Superior temporal gyrus (tissue), 1 donor: ENCODE results near the gene EML4.
"Not testable (repeated sequence)": the region's sequence is repeated elsewhere in the genome, so short reads cannot be mapped to it uniquely, and the experiment has no call there.

ENCODE experiments used
- DNase-seq: peaks from one replicate; pipeline ENCODE4 v3.0.0-alpha.2; 2016; ENCODE audit errors: extremely low spot score

Gene EML4

DNA sequence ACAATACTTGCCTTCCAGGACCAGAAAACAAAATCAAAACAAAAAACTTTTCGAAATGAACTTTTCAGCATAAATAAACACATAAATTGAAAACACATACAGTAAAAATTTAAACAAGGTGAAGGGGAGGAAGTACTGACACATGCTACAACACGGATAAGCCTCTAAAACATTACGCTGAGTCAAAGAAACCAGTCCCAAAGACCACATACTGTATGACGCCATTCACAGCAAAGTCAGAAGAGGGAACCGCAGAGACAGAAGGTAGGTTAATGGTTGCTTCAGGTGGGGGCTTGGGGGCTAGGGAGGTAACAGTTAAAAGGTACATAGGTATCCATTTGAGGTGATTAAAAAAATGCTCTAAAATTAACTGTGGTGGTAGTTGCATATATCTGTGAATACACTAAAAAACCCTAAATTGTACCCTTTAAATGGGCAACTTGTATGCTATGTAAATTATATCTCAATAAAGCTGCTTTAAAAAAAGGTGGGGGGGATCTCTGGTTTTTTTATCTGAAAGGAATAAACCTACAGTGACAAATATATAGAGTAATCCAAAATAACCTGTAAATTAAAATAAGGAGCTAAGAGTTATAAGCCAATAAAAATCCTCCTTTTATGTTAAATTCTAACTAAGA is 184.8 kb downstream of the EML4 start:
- DNase-seq = no peak

DNA sequence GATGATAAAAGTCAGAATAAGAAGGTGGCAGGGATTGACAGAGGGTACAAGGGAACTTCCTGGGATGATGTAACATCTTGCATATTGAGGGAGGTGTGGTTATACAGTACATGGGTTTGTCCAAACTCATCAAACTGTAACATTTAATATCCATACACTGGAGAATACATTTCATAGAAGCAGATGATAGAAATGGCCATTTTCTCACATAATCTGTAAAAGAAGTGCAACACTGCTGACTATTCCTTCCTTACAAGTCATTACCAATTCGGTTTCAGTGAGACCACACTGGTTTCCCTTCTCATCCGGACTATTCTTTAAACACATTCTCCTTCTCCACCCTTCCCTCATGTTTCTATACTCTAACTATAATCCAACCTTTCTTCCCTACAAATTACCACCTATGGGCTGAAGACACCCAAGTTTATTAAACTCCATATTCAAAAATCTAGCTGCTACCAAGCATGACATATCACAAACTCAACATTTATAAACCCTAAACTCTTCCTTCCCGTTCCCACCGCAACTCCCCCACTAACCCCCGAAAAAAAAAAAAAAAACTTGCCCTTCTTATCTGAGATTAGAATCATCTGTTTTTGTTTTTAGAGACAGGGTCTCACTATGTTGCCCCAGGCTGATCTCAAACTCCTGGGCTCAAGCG is 190.3 kb downstream of the EML4 start:
- DNase-seq = no peak

DNA sequence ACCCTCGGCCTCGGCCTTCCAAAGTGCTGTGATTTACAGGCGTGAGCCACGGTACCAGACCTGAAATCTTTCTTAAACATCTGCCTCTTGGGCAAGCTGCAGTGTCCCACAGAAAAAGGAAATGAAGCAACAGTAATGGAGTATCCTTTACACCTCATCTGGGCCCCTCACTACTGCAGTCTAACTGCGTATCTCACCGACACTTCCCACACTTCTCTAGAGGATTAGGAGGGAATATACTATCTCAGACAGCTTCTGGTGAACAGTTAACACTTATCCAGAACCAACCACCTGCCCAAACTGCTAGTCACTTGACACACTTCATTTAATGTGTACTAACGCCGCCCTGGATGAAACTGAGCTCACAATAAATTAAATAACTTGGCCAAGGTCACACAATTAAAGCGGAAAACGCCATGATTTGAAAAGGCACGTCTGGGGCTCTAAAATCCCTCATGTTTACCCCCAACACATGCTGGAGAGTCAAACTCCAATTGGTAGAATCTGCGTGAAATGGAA is 190.9 kb downstream of the EML4 start:
- DNase-seq = no peak

DNA sequence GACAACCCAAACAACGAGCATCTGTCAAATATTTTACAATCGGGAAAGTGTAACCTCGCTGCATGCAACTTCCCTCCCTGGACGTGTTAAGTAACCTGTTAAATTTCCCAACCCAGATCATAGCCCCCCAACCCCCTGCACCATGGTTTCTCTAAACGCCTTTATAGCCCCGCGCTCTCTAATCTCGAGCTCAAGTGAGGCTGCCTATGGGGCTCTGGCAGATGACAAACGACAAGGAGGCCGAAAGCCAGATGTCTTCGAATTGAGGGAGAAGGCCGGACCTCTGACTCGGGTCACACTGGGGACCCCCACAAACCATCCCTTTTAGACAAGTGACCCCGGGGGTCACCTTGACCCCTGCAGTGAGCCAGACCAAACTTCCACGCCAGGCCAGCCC is 191.3 kb downstream of the EML4 start:
- DNase-seq = no peak

DNA sequence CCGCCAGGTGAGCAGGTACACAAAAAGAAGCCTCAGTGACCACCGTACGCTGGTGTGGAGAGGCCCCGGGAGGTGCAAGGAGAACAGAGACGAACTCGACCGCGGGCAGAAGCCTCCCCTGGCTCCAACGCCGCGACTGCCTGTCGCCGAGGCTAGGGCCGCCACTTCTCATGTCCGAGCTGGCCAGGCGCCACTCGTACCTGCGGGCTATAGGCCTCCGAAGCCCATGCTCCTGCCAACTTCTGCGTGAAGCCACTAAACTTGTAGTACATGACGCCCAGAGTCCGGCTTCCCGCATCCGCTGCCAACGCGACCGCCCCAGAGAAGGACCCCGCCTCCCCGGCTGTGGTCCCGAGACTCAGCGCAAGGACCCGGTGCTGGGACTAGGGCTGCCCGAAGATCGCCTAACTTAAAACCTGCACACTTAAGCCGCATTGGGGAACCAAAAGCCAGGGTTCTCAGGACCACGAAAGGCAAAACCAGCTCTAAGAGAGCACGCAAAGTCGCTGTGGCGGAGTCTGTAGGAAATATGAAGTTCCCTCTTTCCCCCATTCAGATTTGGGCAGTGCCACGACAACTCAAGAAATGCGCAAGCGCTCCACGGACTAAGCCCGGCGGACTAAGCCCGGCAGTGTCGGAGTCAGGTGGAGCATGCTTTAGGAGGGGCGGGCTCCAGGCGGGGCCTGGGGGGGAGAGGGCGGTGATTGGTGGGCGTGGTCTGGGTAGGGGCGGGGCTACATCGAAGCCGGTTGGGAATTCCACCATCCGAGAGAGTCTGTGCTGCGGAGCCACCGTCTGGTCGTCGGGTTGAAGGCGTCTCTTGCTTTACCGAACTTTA is 192.0 kb downstream of the EML4 start, which contains the start of gene COX7A2L:
Gene COX7A2L, minus strand, starts transcription at position 328 of the 838 bp plus-strand sequence. Its CDS starts 56 bp downstream, at position 272.
- peak; percentile 98 for DNase-seq

DNA sequence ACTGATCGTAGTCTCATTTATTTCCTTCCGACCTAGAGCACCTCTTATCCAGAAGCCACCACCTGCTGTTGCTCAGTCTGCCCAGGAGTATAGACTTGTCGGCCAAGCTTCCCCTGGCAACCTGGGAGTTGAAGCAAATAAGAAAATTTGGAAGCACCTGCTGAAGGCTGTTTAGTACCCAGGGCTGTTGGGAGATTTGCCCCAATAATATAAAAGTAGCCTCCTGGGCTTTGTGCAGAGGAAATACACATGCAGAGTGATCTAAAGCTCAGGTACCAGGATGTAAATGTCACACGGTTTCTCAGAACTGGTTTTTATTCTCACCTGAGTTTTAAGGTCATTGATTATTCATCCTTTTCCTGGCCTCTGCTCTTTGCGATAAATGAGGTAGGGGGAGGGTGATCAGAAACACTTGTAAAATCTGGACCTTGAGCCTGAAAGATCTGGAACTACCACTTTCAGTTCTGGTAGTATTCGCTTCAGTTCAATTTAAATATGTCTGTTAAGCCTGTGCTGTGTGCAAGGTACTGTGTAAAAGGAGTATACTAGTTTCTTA is 192.7 kb downstream of the EML4 start:
- DNase-seq = no peak

DNA sequence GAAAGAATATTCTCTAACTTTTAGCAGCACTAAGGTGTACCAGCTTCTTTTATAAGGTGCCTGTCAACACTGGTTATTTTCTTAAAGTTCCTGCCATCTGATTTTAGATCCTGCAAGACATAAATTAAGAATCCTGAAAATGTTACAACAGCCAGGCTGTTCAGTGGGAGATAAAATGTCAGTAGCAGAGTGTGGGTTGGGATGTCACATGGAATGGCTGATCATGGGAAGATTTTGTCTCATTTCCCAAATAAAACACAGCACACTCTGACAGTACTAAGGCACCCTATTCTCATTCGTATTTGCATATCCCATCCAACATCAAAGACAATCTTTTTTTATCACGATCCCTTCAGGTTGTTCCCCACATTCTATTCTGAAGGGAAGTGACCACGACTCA is 194.3 kb downstream of the EML4 start:
- no peak for DNase-seq

DNA sequence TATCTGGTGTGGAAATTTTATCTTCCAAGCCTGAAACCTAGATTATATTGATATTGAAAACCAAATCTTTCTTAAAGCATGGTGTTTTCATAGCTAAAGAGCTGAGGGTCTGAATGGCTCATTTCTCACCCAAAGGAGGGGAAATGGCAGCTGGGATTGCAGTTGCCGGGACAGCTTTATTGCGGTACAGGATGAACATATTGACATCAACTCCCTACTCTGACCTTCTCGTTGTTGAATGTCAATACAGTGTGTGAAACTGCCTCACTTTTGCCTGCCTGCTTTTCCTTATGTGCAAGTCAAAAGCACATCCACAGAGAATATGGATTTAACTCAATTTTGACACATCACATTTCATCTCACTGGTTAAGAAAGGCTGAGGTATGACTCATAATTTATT is 195.5 kb downstream of the EML4 start:
- DNase-seq = no peak

DNA sequence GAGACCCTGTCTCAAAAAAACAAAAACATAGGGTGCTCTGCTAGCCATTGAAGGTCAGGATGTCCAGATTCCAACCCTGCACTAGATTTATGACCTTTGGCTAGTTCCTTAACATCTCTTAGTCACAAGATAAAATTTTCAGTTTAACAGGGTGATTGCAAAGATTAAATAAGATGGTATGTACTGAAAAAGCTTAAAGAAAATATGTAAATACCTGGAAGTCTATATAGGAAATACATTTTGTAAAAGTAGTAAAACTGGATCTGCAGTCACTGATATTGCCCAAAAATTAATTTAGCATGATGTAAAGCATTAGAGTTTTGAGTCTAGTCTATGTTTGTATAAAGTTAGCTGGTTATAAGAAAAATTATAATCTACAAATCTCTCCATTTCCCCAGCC is 197.3 kb downstream of the EML4 start:
- no peak for DNase-seq

DNA sequence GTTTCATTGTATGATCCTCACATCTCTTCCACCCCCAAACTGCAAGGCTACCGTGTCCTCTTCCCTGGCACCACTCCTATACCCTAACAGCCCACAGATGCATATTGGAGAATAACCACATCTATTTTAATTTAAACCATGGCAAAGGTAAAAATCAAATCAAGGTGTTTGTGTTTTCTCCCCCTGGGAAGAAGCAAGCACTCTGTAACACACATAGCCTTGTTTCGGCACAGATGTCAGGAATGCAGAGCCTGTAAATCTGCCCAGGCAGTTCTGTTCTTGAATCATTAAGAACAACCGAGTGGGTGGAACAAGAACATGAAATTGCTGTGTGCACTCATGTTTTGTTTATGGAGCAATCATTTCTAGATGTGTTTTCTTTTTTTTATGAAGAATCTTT is 198.7 kb downstream of the EML4 start:
- DNase-seq = no peak

DNA sequence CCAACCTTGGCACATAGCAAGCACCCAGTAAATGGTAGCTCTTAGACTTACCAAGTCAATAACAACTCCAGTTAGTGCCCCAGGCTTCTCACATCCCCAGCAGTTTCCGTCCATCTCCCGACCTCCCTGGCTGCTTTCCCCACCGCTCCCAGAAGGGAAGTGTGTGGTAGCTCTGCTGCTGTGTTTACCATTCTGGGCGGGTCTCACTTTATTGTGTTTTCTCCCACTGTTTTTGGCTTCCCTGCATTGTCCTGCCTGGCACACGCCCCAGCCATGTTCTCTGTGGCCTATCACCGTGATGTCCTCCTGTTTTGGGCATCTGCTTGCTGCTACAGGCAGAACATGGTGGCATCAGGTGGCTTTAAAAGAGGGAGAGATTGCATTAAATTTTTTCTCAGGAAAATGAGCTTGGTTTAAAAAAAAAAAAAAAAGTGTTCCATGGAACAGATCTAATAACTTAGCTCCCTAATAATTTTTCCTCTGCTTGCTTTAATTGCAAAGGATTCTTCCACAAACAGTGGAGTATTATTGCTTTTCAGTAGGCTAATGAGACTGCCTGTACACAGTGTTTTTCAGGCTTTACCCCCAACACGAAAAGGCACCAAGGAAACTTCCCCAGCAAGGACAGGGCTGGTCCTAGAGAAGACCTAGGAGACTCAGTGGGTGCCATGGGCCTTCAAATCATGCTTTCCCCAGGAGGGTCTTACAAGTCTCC is 199.8 kb downstream of the EML4 start:
- no peak for DNase-seq

DNA sequence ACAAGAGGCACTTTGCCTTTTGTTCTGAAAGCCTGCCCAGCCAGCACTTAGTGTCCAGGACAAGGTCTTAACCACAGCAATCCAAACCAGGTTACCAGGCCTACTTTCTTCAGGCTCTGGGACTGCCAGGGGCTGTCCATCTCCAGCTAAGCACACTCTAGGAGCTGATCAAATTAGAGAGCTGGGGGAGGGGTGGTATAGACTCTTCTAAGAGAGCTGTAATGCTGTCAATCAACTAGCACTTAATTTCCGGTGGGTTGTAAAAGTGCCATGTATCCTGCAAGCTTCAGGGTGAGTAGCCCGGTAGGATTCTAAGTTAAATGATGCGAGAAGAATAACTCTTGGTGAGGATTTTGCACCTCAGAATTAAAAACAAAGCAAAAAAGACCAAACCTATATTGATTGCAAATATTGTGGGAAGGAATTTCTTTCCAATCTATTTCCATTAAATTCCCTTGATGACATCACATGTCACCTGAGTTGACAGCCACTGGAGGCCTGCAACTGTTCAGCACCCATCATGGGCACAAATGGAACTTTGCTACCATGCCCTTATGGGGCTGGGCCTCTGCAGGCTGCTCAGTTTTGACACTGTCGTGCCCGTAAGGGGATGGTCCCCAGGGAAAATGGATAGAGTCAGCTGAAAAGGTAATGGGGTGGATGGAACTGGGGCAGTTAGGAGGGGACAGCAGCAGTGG is 200.5 kb downstream of the EML4 start:
- no peak for DNase-seq

DNA sequence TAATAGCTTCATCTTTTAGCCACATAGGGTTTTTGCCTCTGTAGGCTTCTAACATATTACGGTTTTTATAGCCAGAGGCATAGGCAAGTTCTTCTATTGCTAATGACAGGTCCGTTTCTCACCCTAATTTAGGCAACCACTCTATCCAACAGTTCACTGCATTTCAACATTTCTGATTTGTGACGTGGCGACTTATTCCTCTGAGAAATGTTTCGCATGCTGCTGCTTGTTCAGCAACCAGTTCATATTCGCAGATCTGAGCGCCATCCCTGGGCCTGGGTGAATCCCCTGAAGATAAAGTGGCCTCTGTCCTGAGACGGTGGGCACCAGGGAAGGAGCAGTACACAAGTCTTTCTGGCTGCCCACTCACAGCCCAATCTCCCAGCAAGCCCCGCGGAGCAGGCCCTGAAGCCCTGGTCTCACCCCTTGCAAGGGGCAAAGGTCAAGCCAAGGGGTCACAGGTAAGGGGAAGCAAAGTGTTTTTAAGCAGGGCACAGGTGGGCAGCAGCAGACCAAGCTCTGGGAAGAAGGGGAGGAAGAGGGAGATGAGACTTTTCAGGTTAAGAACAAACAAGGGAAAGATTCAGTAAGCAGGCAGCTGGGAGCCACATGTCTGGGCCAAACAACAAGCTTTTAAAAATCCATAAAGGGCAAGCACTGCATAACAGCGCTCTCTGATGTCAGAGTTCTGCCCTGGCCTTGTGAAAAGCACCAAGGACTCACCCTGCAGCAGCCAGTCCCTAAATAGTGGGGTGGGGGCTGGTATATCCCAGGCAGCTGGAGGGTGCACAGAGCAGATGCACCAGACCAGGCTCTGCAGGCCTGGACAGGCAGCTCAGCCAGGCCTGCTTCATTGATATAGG is 202.7 kb downstream of the EML4 start:
- no peak for DNase-seq

DNA sequence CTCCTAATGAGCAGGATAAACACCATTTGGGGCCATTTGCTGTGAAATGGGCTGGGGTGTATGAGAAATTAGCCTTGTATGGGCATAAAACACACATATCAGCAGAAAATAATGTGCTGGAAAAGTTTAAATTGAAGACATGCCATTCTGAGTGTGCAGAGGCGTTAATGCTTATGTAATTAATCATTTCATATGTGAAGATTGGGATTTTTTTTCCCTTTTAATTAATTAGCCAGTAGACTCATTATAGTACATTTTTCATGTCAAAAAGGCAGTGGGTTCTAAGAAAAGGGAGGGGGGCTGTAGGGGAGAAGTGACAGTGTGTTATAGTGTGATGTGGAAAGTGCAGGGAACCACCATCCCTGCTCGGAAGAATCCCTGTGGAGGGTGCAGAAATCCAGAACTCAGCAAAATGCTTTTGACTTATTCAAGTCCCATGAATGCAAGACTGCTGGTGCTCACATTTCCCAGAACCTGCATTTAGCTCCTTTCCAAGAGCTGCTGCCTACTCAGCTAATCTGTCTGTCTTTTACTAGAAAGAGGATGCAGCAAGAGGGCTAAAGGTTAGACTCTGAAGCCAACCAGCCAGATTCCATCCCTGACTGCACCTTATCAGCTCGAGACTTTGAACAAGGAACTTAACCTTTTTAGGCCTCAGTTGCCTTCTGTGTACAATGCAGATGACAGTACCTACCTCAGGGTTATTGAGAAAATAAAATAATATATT is 203.5 kb downstream of the EML4 start:
- no peak for DNase-seq

DNA sequence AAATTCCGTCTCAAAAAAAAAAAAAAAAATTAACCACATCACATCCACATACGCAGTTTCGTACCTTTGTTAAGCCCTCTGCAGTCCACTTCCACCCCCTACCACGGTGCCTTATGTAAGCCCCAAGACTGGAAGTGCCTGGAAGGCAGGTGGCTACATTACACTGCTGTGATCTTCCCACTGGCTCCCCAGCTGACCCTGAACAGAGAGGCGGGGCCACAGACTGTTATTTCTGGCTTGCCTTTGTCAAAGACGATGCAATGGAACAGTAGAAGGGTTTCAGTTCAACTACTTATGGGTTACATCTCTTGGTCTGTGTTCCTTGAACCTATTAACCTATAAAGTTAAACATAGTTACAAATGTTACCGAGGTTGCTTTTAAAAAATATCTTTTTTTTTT is 207.6 kb downstream of the EML4 start:
- no peak for DNase-seq

DNA sequence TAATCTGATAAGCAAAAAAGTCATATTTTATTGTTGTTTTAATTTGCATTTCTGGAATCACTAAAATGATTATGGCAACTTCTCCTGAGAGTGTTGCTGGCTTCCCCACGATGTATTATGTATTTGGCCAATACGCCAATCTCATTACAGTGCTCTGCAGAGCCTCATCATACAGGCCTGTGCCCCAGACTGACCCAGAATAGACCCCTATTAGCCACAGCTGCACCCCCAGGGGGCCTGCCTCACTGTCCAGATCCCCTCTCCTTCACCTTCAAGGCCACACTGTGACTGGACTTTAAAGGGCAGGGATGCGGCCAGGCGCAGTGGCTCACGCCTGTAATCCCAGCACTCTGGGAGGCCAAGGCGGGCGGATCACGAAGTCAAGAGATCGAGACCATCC is 209.3 kb downstream of the EML4 start:
- no peak for DNase-seq

DNA sequence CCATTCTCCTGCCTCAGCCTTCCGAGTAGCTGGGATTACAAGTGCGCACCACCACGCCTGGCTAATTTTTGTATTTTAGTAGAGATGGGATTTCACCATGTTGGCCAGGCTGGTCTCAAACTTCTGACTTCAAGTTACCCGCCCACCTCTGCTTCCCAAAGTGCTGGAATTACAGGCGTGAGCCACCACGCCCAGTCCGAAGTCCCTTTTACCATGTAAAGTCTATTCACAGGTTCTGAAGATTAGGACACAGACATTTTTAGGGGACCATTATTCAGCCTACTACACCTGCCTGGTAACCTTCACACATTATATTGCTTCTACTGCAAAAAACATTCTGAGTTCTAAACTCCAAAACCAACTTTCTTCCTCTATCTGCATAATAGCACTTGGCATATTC is 210.9 kb downstream of the EML4 start:
- not testable (repeated sequence) for DNase-seq

DNA sequence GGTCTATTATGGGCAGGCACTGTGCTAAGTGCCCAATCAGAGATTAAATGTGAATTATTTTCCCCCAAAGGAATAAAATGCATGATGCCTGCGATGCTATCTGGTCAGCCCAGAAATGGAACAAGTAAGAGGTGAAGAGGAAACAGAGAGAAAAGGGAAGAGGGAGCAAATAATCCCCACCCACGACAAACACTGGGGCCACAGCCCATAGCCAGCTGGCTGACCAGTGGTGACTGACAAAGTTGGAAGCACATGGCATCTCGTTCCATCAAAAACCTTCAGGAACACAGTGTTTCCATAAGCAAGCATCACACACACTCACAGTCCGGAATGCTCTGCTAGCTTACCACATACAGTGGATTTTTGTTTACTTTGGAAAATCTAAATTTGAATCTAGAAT is 213.0 kb downstream of the EML4 start:
- DNase-seq = no peak
